Stomach (tissue), 4 donors: ENCODE measurements around the gene CDHR5.

Experiments used
- CTCF ChIP-seq, 7 experiments: fragments of 450-650 bp in 4 of 7; fragments of 200-600 bp in 3 of 7; sonication (generic) in 3 of 7; IDR thresholded peaks; one replicate each; pipeline ENCODE4 v1.5.1; 2016 to 2019; ENCODE audit warnings: antibody characterized with exemption in 7 of 7, control low read depth in 2 of 7, mild to moderate bottlenecking in 1 of 7
- EP300 ChIP-seq: sonication (generic); formaldehyde crosslinking; IDR thresholded peaks from one replicate; pipeline ENCODE4 v1.6.1; 2017; ENCODE audit warnings: antibody characterized with exemption

- TF ChIP-seq CTCF (IDR thresholded peaks at IDR 0.05) (no peak), EP300 (no peak)
These were observed 36.1 kb upstream of the CDHR5 start for GRCh38 chr11:660681-661444.
